Prostate gland (tissue), 2 donors: ENCODE results near the gene SRSF7.

Experiments
- CTCF ChIP-seq, 4 experiments: fragments of 200-600 bp in 2 of 4; fragments of 450-650 bp in 2 of 4; sonication (generic) in 2 of 4; IDR thresholded peaks; 1 replicate in 3 of 4; 2 replicates in 1 of 4; pipeline ENCODE4 v1.5.1; 2016 to 2019; ENCODE audit warnings: antibody characterized with exemption in 4 of 4, mild to moderate bottlenecking in 2 of 4, moderate library complexity in 2 of 4
- POLR2A ChIP-seq: fragments of 450-650 bp; IDR thresholded peaks from one replicate; pipeline ENCODE4 v1.6.1; 2016; ENCODE audit warnings: antibody characterized with exemption, mild to moderate bottlenecking

GRCh38 chr2:38709567-38710194 is 41.5 kb downstream of the SRSF7 start:
- TF ChIP-seq CTCF (IDR thresholded peaks at IDR 0.05), result no peak
- TF ChIP-seq POLR2A, result no peak
